ENCODE data around the gene MAOA.

MAOA gene

GRCh38 chrX:43741843-43742573, 85.9 kb downstream of the MAOA start:
- no peaks in the 10 kb centered on the region for H3K4me1 ChIP-seq (ENCODE audit: insufficient read depth, low read length, poor library complexity, severe bottlenecking)
- no peak overlapping the region for H3K4me3 ChIP-seq (ENCODE audit: low read length, poor library complexity, severe bottlenecking)
- H3K27me3 ChIP-seq (ENCODE audit: insufficient read depth, low read length, poor library complexity, severe bottlenecking) = no peaks in the 10 kb centered on the region
- H3K9me3 ChIP-seq (ENCODE audit: insufficient read depth, low read depth, low read length) = no peaks in the 10 kb centered on the region
- TF ChIP-seq CTCF (conservative IDR thresholded peaks at IDR 0.05; ENCODE audit: low read length) (no peak), EZH2phosphoT487 (IDR thresholded peaks at IDR 0.05; ENCODE audit: borderline replicate concordance) (no peak)
- H2AFZ ChIP-seq (ENCODE audit: low read length) = no peak overlapping the region
- no peaks in the 10 kb centered on the region for H4K20me1 ChIP-seq (ENCODE audit: insufficient read depth, low read length, poor library complexity, severe bottlenecking)
- no peak overlapping the region for H3K4me2 ChIP-seq (ENCODE audit: low read depth, low read length, poor library complexity, severe bottlenecking)
- no peak overlapping the region for H3K9ac ChIP-seq (ENCODE audit: low read depth, low read length, poor library complexity, severe bottlenecking)
- no peaks in the 10 kb centered on the region for H3K79me2 ChIP-seq (ENCODE audit: insufficient read depth, low read length)
- H3K9me2 ChIP-seq (replicated peaks; ENCODE audit: low read depth, low read length) = no peaks in the 10 kb centered on the region
- H3F3A ChIP-seq (ENCODE audit: low read depth) = no peaks in the 10 kb centered on the region
- no peaks in the 10 kb centered on the region for H3K36me3 ChIP-seq (ENCODE audit: insufficient read depth, low read length)

- Histone ChIP-seq H3K27me3 (ENCODE audit: insufficient read depth, low read length, poor library complexity, severe bottlenecking) (no peaks in the 10 kb centered on the region), H3F3A (ENCODE audit: low read depth) (no peaks in the 10 kb centered on the region), H3K9me2 (replicated peaks; ENCODE audit: low read depth, low read length) (no peaks in the 10 kb centered on the region), H3K4me2 (ENCODE audit: low read depth, low read length, poor library complexity, severe bottlenecking) (no peak overlapping the region), H3K9ac (ENCODE audit: low read depth, low read length, poor library complexity, severe bottlenecking) (no peak overlapping the region), H4K20me1 (ENCODE audit: insufficient read depth, low read length, poor library complexity, severe bottlenecking) (no peaks in the 10 kb centered on the region), H3K9me3 (ENCODE audit: insufficient read depth, low read depth, low read length) (no peaks in the 10 kb centered on the region), H3K4me3 (ENCODE audit: low read length, poor library complexity, severe bottlenecking) (no peak overlapping the region), H2AFZ (ENCODE audit: low read length) (no peak overlapping the region), H3K79me2 (ENCODE audit: insufficient read depth, low read length) (no peaks in the 10 kb centered on the region), H3K4me1 (ENCODE audit: insufficient read depth, low read length, poor library complexity, severe bottlenecking) (no peaks in the 10 kb centered on the region), H3K36me3 (ENCODE audit: insufficient read depth, low read length) (no peaks in the 10 kb centered on the region)
- TF ChIP-seq EZH2phosphoT487 (IDR thresholded peaks at IDR 0.05; ENCODE audit: borderline replicate concordance) = no peak
Measured at GRCh38 chrX:43743100-43743822, 87.2 kb downstream of the MAOA start.

GRCh38 chrX:43744284-43744683, 88.2 kb downstream of the MAOA start:
- Histone ChIP-seq H3K79me2 (ENCODE audit: insufficient read depth, low read length) (no peaks in the 10 kb centered on the region), H3K4me1 (ENCODE audit: insufficient read depth, low read length, poor library complexity, severe bottlenecking) (no peaks in the 10 kb centered on the region), H3K36me3 (ENCODE audit: insufficient read depth, low read length) (no peaks in the 10 kb centered on the region), H3K4me2 (ENCODE audit: low read depth, low read length, poor library complexity, severe bottlenecking) (no peak overlapping the region), H3K4me3 (ENCODE audit: low read length, poor library complexity, severe bottlenecking) (no peak overlapping the region), H4K20me1 (ENCODE audit: insufficient read depth, low read length, poor library complexity, severe bottlenecking) (no peaks in the 10 kb centered on the region), H3K9ac (ENCODE audit: low read depth, low read length, poor library complexity, severe bottlenecking) (no peak overlapping the region), H3K9me3 (ENCODE audit: insufficient read depth, low read depth, low read length) (no peaks in the 10 kb centered on the region), H3K27me3 (ENCODE audit: insufficient read depth, low read length, poor library complexity, severe bottlenecking) (no peaks in the 10 kb centered on the region), H3F3A (ENCODE audit: low read depth) (no peaks in the 10 kb centered on the region), H2AFZ (ENCODE audit: low read length) (no peak overlapping the region), H3K9me2 (replicated peaks; ENCODE audit: low read depth, low read length) (no peaks in the 10 kb centered on the region)
- TF ChIP-seq EZH2phosphoT487 (IDR thresholded peaks at IDR 0.05; ENCODE audit: borderline replicate concordance) = no peak
- no peak for TF ChIP-seq CTCF (conservative IDR thresholded peaks at IDR 0.05; ENCODE audit: low read length)

Data from Loucy (cell line).